Loucy (cell line): ENCODE results near the gene GAB2.

ENCODE experiments used
- EZH2phosphoT487 ChIP-seq: fragments of 200-600 bp; IDR thresholded peaks from 2 replicates; pipeline ENCODE4 v1.6.1; 2018; ENCODE audit warnings: antibody characterized with exemption, mild to moderate bottlenecking, moderate library complexity, borderline replicate concordance
- TF ChIP-seq, protein P1 (sequence below): fragments of 200-600 bp; sonication (generic); conservative IDR thresholded peaks from 2 replicates; pipeline ENCODE4 v1.5.1; 2014; ENCODE audit warnings: mild to moderate bottlenecking, antibody characterized with exemption, low read length

DNA sequence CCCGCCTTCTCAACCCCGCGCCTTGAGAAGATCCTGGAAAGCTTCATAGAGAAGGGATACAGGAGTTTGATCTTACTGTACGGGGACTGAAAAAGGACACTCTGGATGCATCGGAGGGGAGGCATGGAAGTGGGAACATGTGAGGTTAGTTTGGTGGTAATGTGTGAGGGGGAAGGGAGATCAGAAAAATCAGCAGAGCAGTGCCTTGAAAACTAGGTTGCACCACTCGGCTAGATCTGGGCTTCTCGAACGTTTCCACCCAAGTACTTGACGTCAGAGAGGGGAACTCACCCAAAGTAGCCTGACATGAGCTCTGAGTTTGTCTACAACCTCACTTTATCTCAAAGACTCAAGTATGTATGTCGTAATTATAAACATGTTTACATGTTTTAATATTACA is 214.4 kb downstream of the GAB2 start:
- TF ChIP-seq, protein P1, sequence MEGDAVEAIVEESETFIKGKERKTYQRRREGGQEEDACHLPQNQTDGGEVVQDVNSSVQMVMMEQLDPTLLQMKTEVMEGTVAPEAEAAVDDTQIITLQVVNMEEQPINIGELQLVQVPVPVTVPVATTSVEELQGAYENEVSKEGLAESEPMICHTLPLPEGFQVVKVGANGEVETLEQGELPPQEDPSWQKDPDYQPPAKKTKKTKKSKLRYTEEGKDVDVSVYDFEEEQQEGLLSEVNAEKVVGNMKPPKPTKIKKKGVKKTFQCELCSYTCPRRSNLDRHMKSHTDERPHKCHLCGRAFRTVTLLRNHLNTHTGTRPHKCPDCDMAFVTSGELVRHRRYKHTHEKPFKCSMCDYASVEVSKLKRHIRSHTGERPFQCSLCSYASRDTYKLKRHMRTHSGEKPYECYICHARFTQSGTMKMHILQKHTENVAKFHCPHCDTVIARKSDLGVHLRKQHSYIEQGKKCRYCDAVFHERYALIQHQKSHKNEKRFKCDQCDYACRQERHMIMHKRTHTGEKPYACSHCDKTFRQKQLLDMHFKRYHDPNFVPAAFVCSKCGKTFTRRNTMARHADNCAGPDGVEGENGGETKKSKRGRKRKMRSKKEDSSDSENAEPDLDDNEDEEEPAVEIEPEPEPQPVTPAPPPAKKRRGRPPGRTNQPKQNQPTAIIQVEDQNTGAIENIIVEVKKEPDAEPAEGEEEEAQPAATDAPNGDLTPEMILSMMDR = no peak
- no peak for TF ChIP-seq EZH2phosphoT487
